Medulla oblongata (tissue), 1 donor: ENCODE data around the gene SLC9A9.

ENCODE experiments used
- DNase-seq: peaks from one replicate; pipeline ENCODE4 v3.0.0-alpha.2; 2015; ENCODE audit errors: extremely low spot score

SLC9A9 gene

GRCh38 chr3:143757691-143758090 is 90.6 kb downstream of the SLC9A9 start:
- DNase-seq: no peak

GRCh38 chr3:143755978-143756377 is 92.3 kb downstream of the SLC9A9 start:
- DNase-seq: no peak

- no peak for DNase-seq
Observed at GRCh38 chr3:143754090-143754489, 94.2 kb downstream of the SLC9A9 start.

- peak; percentile 32 for DNase-seq
Observed at GRCh38 chr3:143753456-143753855, 94.8 kb downstream of the SLC9A9 start.

- peak; percentile 28 for DNase-seq
Observed at GRCh38 chr3:143753006-143753405, 95.3 kb downstream of the SLC9A9 start.

- peak; percentile 38 for DNase-seq
Observed at GRCh38 chr3:143751643-143752178, 96.6 kb downstream of the SLC9A9 start.

- DNase-seq: peak; percentile 27
Observed at GRCh38 chr3:143750841-143751240, 97.4 kb downstream of the SLC9A9 start.

GRCh38 chr3:143749926-143750325 is 98.3 kb downstream of the SLC9A9 start:
- DNase-seq: peak; percentile 48

GRCh38 chr3:143737065-143737464 is 111.2 kb downstream of the SLC9A9 start:
- no peak for DNase-seq

- DNase-seq: no peak
Observed at GRCh38 chr3:143736205-143736997, 111.9 kb downstream of the SLC9A9 start.

- no peak for DNase-seq
Observed at GRCh38 chr3:143731776-143732175, 116.5 kb downstream of the SLC9A9 start.

- no peak for DNase-seq
Observed at GRCh38 chr3:143731320-143731719, 116.9 kb downstream of the SLC9A9 start.

GRCh38 chr3:143727391-143727790 is 120.9 kb downstream of the SLC9A9 start:
- DNase-seq: no peak

- DNase-seq: no peak
Observed at GRCh38 chr3:143726727-143727126, 121.5 kb downstream of the SLC9A9 start.

GRCh38 chr3:143720381-143720780 is 127.9 kb downstream of the SLC9A9 start:
- no peak for DNase-seq

GRCh38 chr3:143718463-143718862 is 129.8 kb downstream of the SLC9A9 start:
- no peak for DNase-seq

GRCh38 chr3:143716731-143717130 is 131.5 kb downstream of the SLC9A9 start:
- no peak for DNase-seq

- no peak for DNase-seq
Observed at GRCh38 chr3:143712522-143712921, 135.7 kb downstream of the SLC9A9 start.

- no peak for DNase-seq
Observed at GRCh38 chr3:143707848-143708247, 140.4 kb downstream of the SLC9A9 start.

GRCh38 chr3:143700431-143700975 is 147.8 kb downstream of the SLC9A9 start:
- DNase-seq: no peak

- DNase-seq: peak; percentile 21
Observed at GRCh38 chr3:143699424-143699823, 148.8 kb downstream of the SLC9A9 start.

- DNase-seq: peak; percentile 35
Observed at GRCh38 chr3:143698682-143699303, 149.5 kb downstream of the SLC9A9 start.

- peak; percentile 64 for DNase-seq
Observed at GRCh38 chr3:143697975-143698374, 150.3 kb downstream of the SLC9A9 start.
